B cell (primary cell): ENCODE data around the gene TRMT61A. TPM values are rescaled to one million over a fixed set of nuclear protein-coding genes. Genes with fewer than 3 reads are reported as not detected.

Experiments used
- ATAC-seq: fragments of 200-7000 bp; cut with Tn5 transposase; one replicate; pipeline ENCODE4 v1.10.0; 2021; ENCODE audit warnings: low read depth, mild to moderate bottlenecking, moderate number of reproducible peaks, moderate library complexity
- CTCF ChIA-PET: fragments of 350-600 bp; sonication (Branson Sonifier 250); formaldehyde crosslinking; loops from one replicate; lab custom pipeline; 2021; ENCODE audit warnings: antibody characterized with exemption, inconsistent platforms; lab: Charles Lee
- POLR2A ChIA-PET: fragments of 350-600 bp; sonication (Branson Sonifier 250); formaldehyde crosslinking; loops from one replicate; lab custom pipeline; 2021; ENCODE audit warnings: antibody characterized with exemption; lab: Charles Lee
- DNase-seq: peaks from one replicate; pipeline ENCODE4 v3.0.0; 2013
- H2AFZ ChIP-seq: 2 replicates; pipeline ENCODE4 v1.6.1; 2012; ENCODE audit warnings: mild to moderate bottlenecking, low read depth, low read length; ENCODE audit not compliant: insufficient read depth, poor library complexity, severe bottlenecking
- H3K27ac ChIP-seq, 2 donors: 1 replicate in 1 of 2; 2 replicates in 1 of 2; pipeline ENCODE4 v1.5.1; 2012 to 2013; ENCODE audit warnings: low read length in 2 of 2, mild to moderate bottlenecking in 2 of 2, moderate library complexity in 1 of 2
- H3K27me3 ChIP-seq, 4 experiments: fragments of 200-600 bp in 1 of 4; sonication (generic) in 1 of 4; replicated peaks in 1 of 4; 1 replicate in 2 of 4; 2 replicates in 2 of 4; pipeline versions ENCODE4 v1.6.1 to v1.7.0; 2013 to 2016; ENCODE audit warnings: low read length in 3 of 4, mild to moderate bottlenecking in 2 of 4, mixed read lengths in 1 of 4, moderate library complexity in 1 of 4; ENCODE audit not compliant: insufficient read depth in 4 of 4, control insufficient read depth in 3 of 4; ENCODE audit errors: control extremely low read depth in 1 of 4
- H3K36me3 ChIP-seq, 2 experiments: replicated peaks in 1 of 2; 1 replicate in 1 of 2; 2 replicates in 1 of 2; pipeline versions ENCODE4 v1.6.1 to v1.7.1; 2013; ENCODE audit warnings: low read length in 1 of 2; ENCODE audit not compliant: insufficient read depth in 2 of 2, control insufficient read depth in 1 of 2; ENCODE audit errors: control extremely low read depth in 1 of 2, extremely low read depth in 1 of 2
- H3K4me1 ChIP-seq, 2 donors: fragments of 200-600 bp in 1 of 2; sonication (generic) in 1 of 2; 1 replicate in 1 of 2; 2 replicates in 1 of 2; pipeline versions ENCODE4 v1.5.1 to v1.6.1; 2013 to 2017; ENCODE audit warnings: low read length in 2 of 2; ENCODE audit not compliant: control insufficient read depth in 2 of 2, insufficient read depth in 2 of 2
- H3K4me2 ChIP-seq: replicated peaks from 2 replicates; pipeline ENCODE3; 2012; ENCODE audit warnings: mild to moderate bottlenecking, low read depth, low read length; ENCODE audit not compliant: poor library complexity, severe bottlenecking
- H3K4me3 ChIP-seq, 5 experiments: fragments of 200-600 bp in 1 of 5; sonication (generic) in 1 of 5; 1 replicate in 3 of 5; 2 replicates in 2 of 5; pipeline versions ENCODE4 v1.5.1 to v1.7.0; 2011 to 2016; ENCODE audit warnings: low read length in 4 of 5, mild to moderate bottlenecking in 4 of 5, low read depth in 2 of 5, control low read depth in 1 of 5, moderate library complexity in 1 of 5; ENCODE audit not compliant: insufficient read depth in 1 of 5; ENCODE audit errors: control extremely low read depth in 1 of 5, extremely low read depth in 1 of 5
- H3K79me2 ChIP-seq: fragments of 200-600 bp; sonication (generic); one replicate; pipeline ENCODE4 v1.6.0; 2016; ENCODE audit warnings: low read length; ENCODE audit not compliant: control insufficient read depth, insufficient read depth
- H3K9ac ChIP-seq: fragments of 200-600 bp; sonication (generic); 2 replicates; pipeline ENCODE4 v1.6.1; 2017; ENCODE audit warnings: mild to moderate bottlenecking, low read length, moderate library complexity
- H3K9me3 ChIP-seq, 3 donors: one replicate each; pipeline versions ENCODE4 v1.6.1 to v1.7.1; 2013; ENCODE audit warnings: low read length in 2 of 3; ENCODE audit not compliant: control insufficient read depth in 2 of 3, insufficient read depth in 1 of 3; ENCODE audit errors: control extremely low read depth in 1 of 3
- H4K20me1 ChIP-seq: 2 replicates; pipeline ENCODE4 v1.6.0; 2012; ENCODE audit warnings: mild to moderate bottlenecking, low read length; ENCODE audit not compliant: insufficient read depth, control insufficient read depth, poor library complexity, severe bottlenecking
- H3K27ac Mint-ChIP-seq: one replicate; pipeline ENCODE4 v1.8.0; 2021; ENCODE audit warnings: mixed read lengths
- H3K27me3 Mint-ChIP-seq: one replicate; pipeline ENCODE4 v1.8.0; 2021; ENCODE audit warnings: mixed read lengths
- H3K4me1 Mint-ChIP-seq: one replicate; pipeline ENCODE4 v1.8.0; 2021; ENCODE audit warnings: mixed read lengths
- H3K4me3 Mint-ChIP-seq: one replicate; pipeline ENCODE4 v1.8.0; 2021; ENCODE audit warnings: mixed read lengths
- H3K9me3 Mint-ChIP-seq: one replicate; pipeline ENCODE4 v1.8.0; 2022; ENCODE audit warnings: mixed read lengths; ENCODE audit not compliant: insufficient read depth
- CTCF ChIP-seq: fragments of 200-600 bp; IDR thresholded peaks from one replicate; pipeline ENCODE4 v1.8.0; 2022; ENCODE audit warnings: antibody characterized with exemption, mild to moderate bottlenecking
- EZH2 ChIP-seq: IDR thresholded peaks from 2 replicates; pipeline ENCODE4 v1.6.1; 2012; ENCODE audit warnings: borderline replicate concordance, low read depth, mild to moderate bottlenecking, moderate library complexity, low read length; ENCODE audit not compliant: insufficient read depth, poor library complexity, severe bottlenecking
- WGBS: methylation state at CpG from one replicate; pipeline ENCODE4 v1.1.5; 2013; ENCODE audit warnings: missing lambda C conversion rate; ENCODE audit not compliant: insufficient coverage; 5-methylcytosine and 5-hydroxymethylcytosine counted together
- intact Hi-C: fragments of 100-400 bp; cut with micrococcal nuclease; formaldehyde crosslinking; loops from one replicate; pipeline ENCODE4 v1.10.0; 2022
- polyA plus RNA-seq: library from polyadenylated mRNA; depleted of rRNA; stranded (reverse); fragments of >200 nt; gene quantifications from 2 replicates; pipeline ENCODE4 v1.2.3, GENCODE V29; 2012
- small RNA-seq: library from RNA; depleted of rRNA; stranded (forward); fragments of <200 nt; gene quantifications from one replicate; pipeline ENCODE3, GENCODE V24; 2012; ENCODE audit warnings: low replicate concordance, low read depth; ENCODE audit not compliant: insufficient read length
- total RNA-seq, 2 donors: library from RNA; stranded (reverse); fragments of 120-200 nt in 1 of 2; gene quantifications; 1 replicate in 1 of 2; 2 replicates in 1 of 2; pipeline versions ENCODE4 v1.2.3 to v1.2.4, GENCODE V29; 2013 to 2022

TRMT61A gene
- total and polyA plus RNA-seq, 2 donors (not counting 1 experiment from before 2014, with no cell fraction given): 9.5 to 18.4 TPM

- Histone ChIP-seq H3K36me3 (peaks cover 0 to 12% of the 10 kb centered on the region in 2 experiments), H3K4me2 (no peak overlapping the region), H3K4me3 (no peak overlapping the region), H3K27ac (no peak overlapping the region), H3K4me1 (no peaks in the 10 kb centered on the region), H2AFZ (no peak overlapping the region), H3K9ac (no peak overlapping the region), H4K20me1 (peaks cover 7% of the 10 kb centered on the region), H3K79me2 (no peaks in the 10 kb centered on the region), H3K27me3 (no peaks in the 10 kb centered on the region), H3K9me3 (no peaks in the 10 kb centered on the region)
- no peaks in the 10 kb centered on the region for H3K4me1 Mint-ChIP-seq
- H3K9me3 Mint-ChIP-seq: no peaks in the 10 kb centered on the region
- CTCF ChIA-PET: interaction anchor here (1.3 kb wide), 1 partner anchor 11 kb away, joined by 3 read pairs; no protein-coding TSS in a partner anchor
- TF ChIP-seq EZH2 (no peak), CTCF (no peak)
- H3K27ac Mint-ChIP-seq: no peak overlapping the region
- DNase-seq (no peak), ATAC-seq (no peak)
- intact Hi-C loops: no loop called here
- 98% methylated on average over 7 of the region's 11 CpGs for WGBS
- POLR2A ChIA-PET: no interaction called here
- no peaks in the 10 kb centered on the region for H3K27me3 Mint-ChIP-seq
- H3K4me3 Mint-ChIP-seq: no peak overlapping the region
Observed at GRCh38 chr14:103584326-103584915, 55.4 kb downstream of the TRMT61A start.

Small RNAs within 50 kb of the gene (small RNA-seq; reads per million reads assigned to genes)
- gene RNU4-68P (not detected), gene RNU7-160P (not detected)

Other genes starting within 250 kb of the TRMT61A start
- 314 TPM in 2 replicates for gene EIF5, start 195.0 kb upstream of the TRMT61A start, total RNA-seq
- gene EIF5, start 195.0 kb upstream of the TRMT61A start, polyA plus RNA-seq: 206 and 269 TPM in 2 replicates
- 139 and 142 TPM in 2 replicates for gene MARK3, start 143.8 kb upstream of the TRMT61A start, total RNA-seq
- 73.0 and 107 TPM in 2 replicates for gene MARK3, start 143.8 kb upstream of the TRMT61A start, polyA plus RNA-seq
- gene CKB, start 6.4 kb upstream of the TRMT61A start, total RNA-seq: 3.1 and 5.8 TPM in 2 replicates
- gene CKB, start 6.4 kb upstream of the TRMT61A start, polyA plus RNA-seq: 4.7 and 11.7 TPM in 2 replicates
- gene BAG5, start 33.5 kb downstream of the TRMT61A start, total RNA-seq: 31.6 and 33.3 TPM in 2 replicates
- 7.4 and 12.7 TPM in 2 replicates for gene BAG5, start 33.5 kb downstream of the TRMT61A start, polyA plus RNA-seq
- gene COA8, start 33.8 kb downstream of the TRMT61A start, total RNA-seq: 24.9 and 31.3 TPM in 2 replicates
- gene COA8, start 33.8 kb downstream of the TRMT61A start, polyA plus RNA-seq: 6.3 and 7.5 TPM in 2 replicates
- gene KLC1, start 100.0 kb downstream of the TRMT61A start, total RNA-seq: 243 and 249 TPM in 2 replicates
- gene KLC1, start 100.0 kb downstream of the TRMT61A start, polyA plus RNA-seq: 102 and 123 TPM in 2 replicates
- gene XRCC3, start 186.3 kb downstream of the TRMT61A start, total RNA-seq: 18.0 and 18.6 TPM in 2 replicates
- gene XRCC3, start 186.3 kb downstream of the TRMT61A start, polyA plus RNA-seq: 10.2 and 19.7 TPM in 2 replicates
- gene ZFYVE21, start 186.6 kb downstream of the TRMT61A start, total RNA-seq: 18.6 and 24.3 TPM in 2 replicates
- gene ZFYVE21, start 186.6 kb downstream of the TRMT61A start, polyA plus RNA-seq: 14.9 and 17.0 TPM in 2 replicates